B cell (primary cell): ENCODE measurements around the gene PEX1. TPM values are rescaled to one million over a fixed set of nuclear protein-coding genes. Genes with fewer than 3 reads are reported as not detected.

Experiments used
- ATAC-seq: fragments of 200-7000 bp; cut with Tn5 transposase; one replicate; pipeline ENCODE4 v1.10.0; 2021; ENCODE audit warnings: low read depth, mild to moderate bottlenecking, moderate number of reproducible peaks, moderate library complexity
- CTCF ChIA-PET: fragments of 350-600 bp; sonication (Branson Sonifier 250); formaldehyde crosslinking; loops from one replicate; lab custom pipeline; 2021; ENCODE audit warnings: antibody characterized with exemption, inconsistent platforms; lab: Charles Lee
- POLR2A ChIA-PET: fragments of 350-600 bp; sonication (Branson Sonifier 250); formaldehyde crosslinking; loops from one replicate; lab custom pipeline; 2021; ENCODE audit warnings: antibody characterized with exemption; lab: Charles Lee
- DNase-seq: peaks from one replicate; pipeline ENCODE4 v3.0.0; 2013
- H2AFZ ChIP-seq: 2 replicates; pipeline ENCODE4 v1.6.1; 2012; ENCODE audit warnings: mild to moderate bottlenecking, low read depth, low read length; ENCODE audit not compliant: insufficient read depth, poor library complexity, severe bottlenecking
- H3K27ac ChIP-seq, 2 donors: 1 replicate in 1 of 2; 2 replicates in 1 of 2; pipeline ENCODE4 v1.5.1; 2012 to 2013; ENCODE audit warnings: low read length in 2 of 2, mild to moderate bottlenecking in 2 of 2, moderate library complexity in 1 of 2
- H3K27me3 ChIP-seq, 4 experiments: fragments of 200-600 bp in 1 of 4; sonication (generic) in 1 of 4; replicated peaks in 1 of 4; 1 replicate in 2 of 4; 2 replicates in 2 of 4; pipeline versions ENCODE4 v1.6.1 to v1.7.0; 2013 to 2016; ENCODE audit warnings: low read length in 3 of 4, mild to moderate bottlenecking in 2 of 4, mixed read lengths in 1 of 4, moderate library complexity in 1 of 4; ENCODE audit not compliant: insufficient read depth in 4 of 4, control insufficient read depth in 3 of 4; ENCODE audit errors: control extremely low read depth in 1 of 4
- H3K36me3 ChIP-seq, 2 experiments: replicated peaks in 1 of 2; 1 replicate in 1 of 2; 2 replicates in 1 of 2; pipeline versions ENCODE4 v1.6.1 to v1.7.1; 2013; ENCODE audit warnings: low read length in 1 of 2; ENCODE audit not compliant: insufficient read depth in 2 of 2, control insufficient read depth in 1 of 2; ENCODE audit errors: control extremely low read depth in 1 of 2, extremely low read depth in 1 of 2
- H3K4me1 ChIP-seq, 2 donors: fragments of 200-600 bp in 1 of 2; sonication (generic) in 1 of 2; 1 replicate in 1 of 2; 2 replicates in 1 of 2; pipeline versions ENCODE4 v1.5.1 to v1.6.1; 2013 to 2017; ENCODE audit warnings: low read length in 2 of 2; ENCODE audit not compliant: control insufficient read depth in 2 of 2, insufficient read depth in 2 of 2
- H3K4me2 ChIP-seq: replicated peaks from 2 replicates; pipeline ENCODE3; 2012; ENCODE audit warnings: mild to moderate bottlenecking, low read depth, low read length; ENCODE audit not compliant: poor library complexity, severe bottlenecking
- H3K4me3 ChIP-seq, 5 experiments: fragments of 200-600 bp in 1 of 5; sonication (generic) in 1 of 5; 1 replicate in 3 of 5; 2 replicates in 2 of 5; pipeline versions ENCODE4 v1.5.1 to v1.7.0; 2011 to 2016; ENCODE audit warnings: low read length in 4 of 5, mild to moderate bottlenecking in 4 of 5, low read depth in 2 of 5, control low read depth in 1 of 5, moderate library complexity in 1 of 5; ENCODE audit not compliant: insufficient read depth in 1 of 5; ENCODE audit errors: control extremely low read depth in 1 of 5, extremely low read depth in 1 of 5
- H3K79me2 ChIP-seq: fragments of 200-600 bp; sonication (generic); one replicate; pipeline ENCODE4 v1.6.0; 2016; ENCODE audit warnings: low read length; ENCODE audit not compliant: control insufficient read depth, insufficient read depth
- H3K9ac ChIP-seq: fragments of 200-600 bp; sonication (generic); 2 replicates; pipeline ENCODE4 v1.6.1; 2017; ENCODE audit warnings: mild to moderate bottlenecking, low read length, moderate library complexity
- H3K9me3 ChIP-seq, 3 donors: one replicate each; pipeline versions ENCODE4 v1.6.1 to v1.7.1; 2013; ENCODE audit warnings: low read length in 2 of 3; ENCODE audit not compliant: control insufficient read depth in 2 of 3, insufficient read depth in 1 of 3; ENCODE audit errors: control extremely low read depth in 1 of 3
- H4K20me1 ChIP-seq: 2 replicates; pipeline ENCODE4 v1.6.0; 2012; ENCODE audit warnings: mild to moderate bottlenecking, low read length; ENCODE audit not compliant: insufficient read depth, control insufficient read depth, poor library complexity, severe bottlenecking
- H3K27ac Mint-ChIP-seq: one replicate; pipeline ENCODE4 v1.8.0; 2021; ENCODE audit warnings: mixed read lengths
- H3K27me3 Mint-ChIP-seq: one replicate; pipeline ENCODE4 v1.8.0; 2021; ENCODE audit warnings: mixed read lengths
- H3K4me1 Mint-ChIP-seq: one replicate; pipeline ENCODE4 v1.8.0; 2021; ENCODE audit warnings: mixed read lengths
- H3K4me3 Mint-ChIP-seq: one replicate; pipeline ENCODE4 v1.8.0; 2021; ENCODE audit warnings: mixed read lengths
- H3K9me3 Mint-ChIP-seq: one replicate; pipeline ENCODE4 v1.8.0; 2022; ENCODE audit warnings: mixed read lengths; ENCODE audit not compliant: insufficient read depth
- EZH2 ChIP-seq: IDR thresholded peaks from 2 replicates; pipeline ENCODE4 v1.6.1; 2012; ENCODE audit warnings: borderline replicate concordance, low read depth, mild to moderate bottlenecking, moderate library complexity, low read length; ENCODE audit not compliant: insufficient read depth, poor library complexity, severe bottlenecking
- WGBS: methylation state at CpG from one replicate; pipeline ENCODE4 v1.1.5; 2013; ENCODE audit warnings: missing lambda C conversion rate; ENCODE audit not compliant: insufficient coverage; 5-methylcytosine and 5-hydroxymethylcytosine counted together
- intact Hi-C: fragments of 100-400 bp; cut with micrococcal nuclease; formaldehyde crosslinking; loops from one replicate; pipeline ENCODE4 v1.10.0; 2022
- polyA plus RNA-seq: library from polyadenylated mRNA; depleted of rRNA; stranded (reverse); fragments of >200 nt; gene quantifications from 2 replicates; pipeline ENCODE4 v1.2.3, GENCODE V29; 2012
- total RNA-seq, 2 donors: library from RNA; stranded (reverse); fragments of 120-200 nt in 1 of 2; gene quantifications; 1 replicate in 1 of 2; 2 replicates in 1 of 2; pipeline versions ENCODE4 v1.2.3 to v1.2.4, GENCODE V29; 2013 to 2022
- TF ChIP-seq, protein P1 (sequence below): fragments of 200-600 bp; IDR thresholded peaks from one replicate; pipeline ENCODE4 v1.8.0; 2022; ENCODE audit warnings: antibody characterized with exemption, mild to moderate bottlenecking

Gene PEX1
- total and polyA plus RNA-seq, 2 donors (not counting 1 experiment from before 2014, with no cell fraction given): 26.0 to 33.7 TPM

DNA sequence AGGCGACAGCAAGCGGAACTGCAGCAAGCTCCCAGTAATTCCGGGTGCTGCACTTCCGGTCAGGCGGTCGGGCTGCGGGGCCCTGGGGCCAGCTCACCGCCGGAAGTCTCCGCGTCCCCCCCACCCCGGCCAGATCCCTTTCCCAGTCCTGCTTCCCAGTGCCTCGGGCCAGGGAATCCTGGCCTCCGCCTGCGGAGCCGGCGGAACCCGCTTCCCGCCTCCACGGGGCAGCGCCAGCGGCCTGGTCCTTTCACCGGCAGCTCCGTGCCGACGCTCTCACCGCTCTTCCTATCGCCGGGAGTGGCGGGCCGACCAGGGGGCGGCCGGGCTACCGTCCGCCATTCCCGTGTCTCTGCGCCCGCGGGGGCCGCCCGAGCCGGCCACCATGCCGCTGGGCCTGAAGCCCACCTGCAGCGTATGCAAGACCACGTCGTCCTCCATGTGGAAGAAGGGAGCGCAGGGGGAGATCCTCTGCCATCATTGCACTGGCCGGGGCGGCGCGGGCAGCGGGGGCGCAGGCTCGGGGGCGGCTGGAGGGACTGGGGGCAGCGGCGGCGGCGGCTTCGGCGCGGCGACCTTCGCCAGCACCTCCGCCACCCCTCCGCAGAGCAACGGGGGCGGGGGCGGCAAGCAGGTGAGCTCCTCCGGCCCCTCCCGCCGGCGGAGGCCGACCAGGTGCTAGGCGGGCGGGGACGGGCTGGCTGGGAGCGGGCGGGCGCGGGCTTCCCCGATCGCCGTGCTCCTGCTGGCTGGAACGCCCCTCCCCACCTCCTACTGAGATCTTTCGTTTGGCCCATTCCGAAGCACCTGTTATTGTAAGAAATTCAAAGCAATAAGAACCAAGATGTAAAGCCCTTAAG lies 80.7 kb downstream of the PEX1 start, which contains the start of gene GATAD1:
TSS of gene GATAD1 (plus strand) at position 138 of the 860 bp plus-strand sequence. CDS start at position 386, 248 bp downstream.
- Histone ChIP-seq H4K20me1 (no peaks in the 10 kb centered on the region), H3K79me2 (peaks cover 4% of the 10 kb centered on the region), H3K4me1 (peaks cover 6 to 12% of the 10 kb centered on the region in 2 donors), H3K27me3 (no peaks in the 10 kb centered on the region), H3K27ac (peak within 1 kb of the TSS; percentile 89 to 97), H3K9ac (peak within 1 kb of the TSS; percentile 98), H3K4me3 (peak within 1 kb of the TSS; percentile 69 to 97 (median 93)), H3K9me3 (no peaks in the 10 kb centered on the region), H3K4me2 (peak within 1 kb of the TSS; percentile 72), H3K36me3 (peaks cover 5 to 24% of the 10 kb centered on the region in 2 experiments), H2AFZ (peak within 1 kb of the TSS; percentile 97)
- ATAC-seq (peak; percentile 84), DNase-seq (peak; percentile 91)
- Mint-ChIP-seq H3K27ac (peak within 1 kb of the TSS; percentile 97), H3K4me1 (peaks cover 8% of the 10 kb centered on the region), H3K4me3 (peak within 1 kb of the TSS; percentile 94), H3K9me3 (peaks cover 2% of the 10 kb centered on the region), H3K27me3 (no peaks in the 10 kb centered on the region)
- intact Hi-C loops: loop anchor here (1.0 to 10.0 kb wide), 11 partner anchors 23 to 1363 kb away; partner anchors contain the start of genes AKAP9, ANKIB1, CYP51A1 and FAM133B
- under 1% methylated on average over 87 of the region's 87 CpGs for whole genome bisulfite sequencing
- CTCF ChIA-PET: interaction anchor here (1.0 to 6.4 kb wide), 22 partner anchors 9 to 1159 kb away, joined by 3 to 133 read pairs (median 5); partner anchors contain the start of genes ANKIB1, FAM133B, KRIT1 and LRRD1
- POLR2A ChIA-PET: interaction anchor here (0.5 to 2.2 kb wide), 8 partner anchors 24 to 499 kb away, joined by 3 to 17 read pairs (median 5); partner anchors contain the start of genes ANKIB1, CYP51A1, FAM133B and KRIT1
- no peak for TF ChIP-seq EZH2
- TF ChIP-seq, protein P1, sequence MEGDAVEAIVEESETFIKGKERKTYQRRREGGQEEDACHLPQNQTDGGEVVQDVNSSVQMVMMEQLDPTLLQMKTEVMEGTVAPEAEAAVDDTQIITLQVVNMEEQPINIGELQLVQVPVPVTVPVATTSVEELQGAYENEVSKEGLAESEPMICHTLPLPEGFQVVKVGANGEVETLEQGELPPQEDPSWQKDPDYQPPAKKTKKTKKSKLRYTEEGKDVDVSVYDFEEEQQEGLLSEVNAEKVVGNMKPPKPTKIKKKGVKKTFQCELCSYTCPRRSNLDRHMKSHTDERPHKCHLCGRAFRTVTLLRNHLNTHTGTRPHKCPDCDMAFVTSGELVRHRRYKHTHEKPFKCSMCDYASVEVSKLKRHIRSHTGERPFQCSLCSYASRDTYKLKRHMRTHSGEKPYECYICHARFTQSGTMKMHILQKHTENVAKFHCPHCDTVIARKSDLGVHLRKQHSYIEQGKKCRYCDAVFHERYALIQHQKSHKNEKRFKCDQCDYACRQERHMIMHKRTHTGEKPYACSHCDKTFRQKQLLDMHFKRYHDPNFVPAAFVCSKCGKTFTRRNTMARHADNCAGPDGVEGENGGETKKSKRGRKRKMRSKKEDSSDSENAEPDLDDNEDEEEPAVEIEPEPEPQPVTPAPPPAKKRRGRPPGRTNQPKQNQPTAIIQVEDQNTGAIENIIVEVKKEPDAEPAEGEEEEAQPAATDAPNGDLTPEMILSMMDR: peak; percentile 84
